ENCODE data around the gene DYNLT5. TPM values are rescaled to one million over a fixed set of nuclear protein-coding genes. Genes with fewer than 3 reads are reported as not detected.

DYNLT5 gene
- total RNA-seq, 1 donor from 2014 or later = 0.60 TPM

- Mint-ChIP-seq H3K27ac (no peak overlapping the region), H3K27me3 (peaks cover 25% of the 10 kb centered on the region), H3K36me3 (ENCODE audit: insufficient read depth) (no peaks in the 10 kb centered on the region), H3K9me3 (ENCODE audit: low read depth) (no peaks in the 10 kb centered on the region), H3K4me1 (ENCODE audit: low read depth) (peaks cover 5% of the 10 kb centered on the region), H3K4me3 (ENCODE audit: low read depth) (no peak overlapping the region)
- TF ChIP-seq, protein P1, sequence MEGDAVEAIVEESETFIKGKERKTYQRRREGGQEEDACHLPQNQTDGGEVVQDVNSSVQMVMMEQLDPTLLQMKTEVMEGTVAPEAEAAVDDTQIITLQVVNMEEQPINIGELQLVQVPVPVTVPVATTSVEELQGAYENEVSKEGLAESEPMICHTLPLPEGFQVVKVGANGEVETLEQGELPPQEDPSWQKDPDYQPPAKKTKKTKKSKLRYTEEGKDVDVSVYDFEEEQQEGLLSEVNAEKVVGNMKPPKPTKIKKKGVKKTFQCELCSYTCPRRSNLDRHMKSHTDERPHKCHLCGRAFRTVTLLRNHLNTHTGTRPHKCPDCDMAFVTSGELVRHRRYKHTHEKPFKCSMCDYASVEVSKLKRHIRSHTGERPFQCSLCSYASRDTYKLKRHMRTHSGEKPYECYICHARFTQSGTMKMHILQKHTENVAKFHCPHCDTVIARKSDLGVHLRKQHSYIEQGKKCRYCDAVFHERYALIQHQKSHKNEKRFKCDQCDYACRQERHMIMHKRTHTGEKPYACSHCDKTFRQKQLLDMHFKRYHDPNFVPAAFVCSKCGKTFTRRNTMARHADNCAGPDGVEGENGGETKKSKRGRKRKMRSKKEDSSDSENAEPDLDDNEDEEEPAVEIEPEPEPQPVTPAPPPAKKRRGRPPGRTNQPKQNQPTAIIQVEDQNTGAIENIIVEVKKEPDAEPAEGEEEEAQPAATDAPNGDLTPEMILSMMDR (IDR thresholded peaks at IDR 0.05; ENCODE audit: unreplicated experiment) = no peak
- DNase-seq (ENCODE audit: low spot score, unreplicated experiment) = no peak
Observed at GRCh38 chr1:66751160-66751559, 1.1 kb upstream of the DYNLT5 start.

GRCh38 chr1:66752671-66753371 lies 562 bp downstream of the DYNLT5 start:
- peak overlapping the region; percentile 15 for H3K27ac Mint-ChIP-seq
- H3K36me3 Mint-ChIP-seq (ENCODE audit: insufficient read depth) = no peaks in the 10 kb centered on the region
- peaks cover 29% of the 10 kb centered on the region for H3K27me3 Mint-ChIP-seq
- TF ChIP-seq, protein P1 (IDR thresholded peaks at IDR 0.05; ENCODE audit: unreplicated experiment) = no peak
- DNase-seq (ENCODE audit: low spot score, unreplicated experiment) = no peak
- no peaks in the 10 kb centered on the region for H3K9me3 Mint-ChIP-seq (ENCODE audit: low read depth)
- peaks cover 5% of the 10 kb centered on the region for H3K4me1 Mint-ChIP-seq (ENCODE audit: low read depth)
- peak overlapping the region; percentile 66 for H3K4me3 Mint-ChIP-seq (ENCODE audit: low read depth)

GRCh38 chr1:66757722-66758240 lies 5.5 kb downstream of the DYNLT5 start:
- peaks cover 12% of the 10 kb centered on the region for H3K27me3 Mint-ChIP-seq
- no peaks in the 10 kb centered on the region for H3K36me3 Mint-ChIP-seq (ENCODE audit: insufficient read depth)
- no peak overlapping the region for H3K27ac Mint-ChIP-seq
- H3K4me3 Mint-ChIP-seq (ENCODE audit: low read depth) = no peak overlapping the region
- TF ChIP-seq, protein P1 (IDR thresholded peaks at IDR 0.05; ENCODE audit: unreplicated experiment) = no peak
- H3K4me1 Mint-ChIP-seq (ENCODE audit: low read depth) = peaks cover 3% of the 10 kb centered on the region
- H3K9me3 Mint-ChIP-seq (ENCODE audit: low read depth) = peaks cover 3% of the 10 kb centered on the region
- no peak for DNase-seq (ENCODE audit: low spot score, unreplicated experiment)

GRCh38 chr1:66758241-66758755 lies 6.0 kb downstream of the DYNLT5 start:
- TF ChIP-seq, protein P1 (IDR thresholded peaks at IDR 0.05; ENCODE audit: unreplicated experiment) = no peak
- H3K27me3 Mint-ChIP-seq = peaks cover 8% of the 10 kb centered on the region
- H3K9me3 Mint-ChIP-seq (ENCODE audit: low read depth) = peaks cover 6% of the 10 kb centered on the region
- H3K4me3 Mint-ChIP-seq (ENCODE audit: low read depth) = no peak overlapping the region
- H3K4me1 Mint-ChIP-seq (ENCODE audit: low read depth) = no peaks in the 10 kb centered on the region
- H3K27ac Mint-ChIP-seq = no peak overlapping the region
- DNase-seq (ENCODE audit: low spot score, unreplicated experiment) = no peak
- no peaks in the 10 kb centered on the region for H3K36me3 Mint-ChIP-seq (ENCODE audit: insufficient read depth)

DNA sequence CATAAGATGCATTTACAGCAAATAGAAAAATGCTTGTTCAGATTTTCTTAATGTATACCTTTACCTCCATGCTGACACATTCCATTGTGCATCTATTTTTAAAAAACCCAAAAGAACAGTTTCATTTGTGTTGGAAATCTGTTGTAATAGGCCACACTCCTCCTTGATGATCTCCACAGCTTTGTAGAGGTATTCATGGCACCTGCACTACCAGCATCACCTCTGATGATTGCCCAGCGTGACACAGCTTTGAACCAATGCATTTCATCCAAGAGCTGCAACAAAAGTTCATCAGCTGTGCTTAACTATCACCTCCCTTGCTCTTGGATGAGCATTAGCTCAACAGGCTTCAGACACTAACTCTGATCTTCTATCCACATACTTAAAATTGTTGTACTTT lies 8.2 kb downstream of the DYNLT5 start:
- H3K27ac Mint-ChIP-seq = no peak overlapping the region
- DNase-seq (ENCODE audit: low spot score, unreplicated experiment) = no peak
- no peaks in the 10 kb centered on the region for H3K4me1 Mint-ChIP-seq (ENCODE audit: low read depth)
- H3K27me3 Mint-ChIP-seq = peaks cover 4% of the 10 kb centered on the region
- H3K4me3 Mint-ChIP-seq (ENCODE audit: low read depth) = no peak overlapping the region
- H3K36me3 Mint-ChIP-seq (ENCODE audit: insufficient read depth) = no peaks in the 10 kb centered on the region
- TF ChIP-seq, protein P1 (IDR thresholded peaks at IDR 0.05; ENCODE audit: unreplicated experiment) = no peak
- H3K9me3 Mint-ChIP-seq (ENCODE audit: low read depth) = peaks cover 6% of the 10 kb centered on the region
